ENCODE measurements around the gene FSTL4. TPM values are rescaled to one million over a fixed set of nuclear protein-coding genes. Genes with fewer than 3 reads are reported as not detected.

The FSTL4 gene
- total RNA-seq, 1 experiment from 2014 or later, result 0.12 TPM

GRCh38 chr5:133304178-133304577, 308.2 kb downstream of the FSTL4 start:
- no peaks in the 10 kb centered on the region for H3K9me3 Mint-ChIP-seq (ENCODE audit: unreplicated experiment)
- no peak overlapping the region for H3K4me3 Mint-ChIP-seq (ENCODE audit: unreplicated experiment)
- H3K36me3 Mint-ChIP-seq (ENCODE audit: insufficient read depth, unreplicated experiment), result no peaks in the 10 kb centered on the region
- H3K27me3 Mint-ChIP-seq (ENCODE audit: insufficient read depth, unreplicated experiment), result peaks cover 27% of the 10 kb centered on the region
- H3K4me1 Mint-ChIP-seq (ENCODE audit: insufficient read depth, unreplicated experiment), result no peaks in the 10 kb centered on the region
- POLR2A ChIA-PET, result interaction anchor here (1.0 kb wide), 1 partner anchor 12 kb away, joined by 4 read pairs; no protein-coding TSS in a partner anchor
- DNase-seq (ENCODE audit: unreplicated experiment), result no peak
- H3K27ac Mint-ChIP-seq (ENCODE audit: low read depth, unreplicated experiment), result no peak overlapping the region
- intact Hi-C loops (cut with micrococcal nuclease), result no loop called here
- BruUV-seq (replicated peaks), result no TSS peak
- TF ChIP-seq CTCF (IDR thresholded peaks at IDR 0.05; ENCODE audit: unreplicated experiment), result no peak
- CTCF ChIA-PET, result interaction anchor here (1.2 to 2.1 kb wide), 5 partner anchors 11 to 193 kb away, joined by 3 to 11 read pairs (median 10); no protein-coding TSS in a partner anchor

GRCh38 chr5:133303298-133303697, 309.0 kb downstream of the FSTL4 start:
- TF ChIP-seq CTCF (IDR thresholded peaks at IDR 0.05; ENCODE audit: unreplicated experiment), result no peak
- Mint-ChIP-seq H3K9me3 (ENCODE audit: unreplicated experiment) (no peaks in the 10 kb centered on the region), H3K36me3 (ENCODE audit: insufficient read depth, unreplicated experiment) (no peaks in the 10 kb centered on the region), H3K4me3 (ENCODE audit: unreplicated experiment) (no peak overlapping the region), H3K4me1 (ENCODE audit: insufficient read depth, unreplicated experiment) (no peaks in the 10 kb centered on the region), H3K27me3 (ENCODE audit: insufficient read depth, unreplicated experiment) (peaks cover 27% of the 10 kb centered on the region), H3K27ac (ENCODE audit: low read depth, unreplicated experiment) (no peak overlapping the region)
- ChIA-PET POLR2A (interaction anchor here (0.6 kb wide), 1 partner anchor 192 kb away, joined by 3 read pairs; no protein-coding TSS in a partner anchor), CTCF (interaction anchor here (0.5 to 2.1 kb wide), 7 partner anchors 11 to 604 kb away, joined by 3 to 11 read pairs (median 6); no protein-coding TSS in a partner anchor)
- intact Hi-C loops (cut with micrococcal nuclease), result no loop called here
- no peak for DNase-seq (ENCODE audit: unreplicated experiment)
- no TSS peak for BruUV-seq (replicated peaks)

GRCh38 chr5:133299728-133300127, 312.6 kb downstream of the FSTL4 start:
- H3K4me1 Mint-ChIP-seq (ENCODE audit: insufficient read depth, unreplicated experiment), result no peaks in the 10 kb centered on the region
- H3K4me3 Mint-ChIP-seq (ENCODE audit: unreplicated experiment), result no peak overlapping the region
- no peaks in the 10 kb centered on the region for H3K36me3 Mint-ChIP-seq (ENCODE audit: insufficient read depth, unreplicated experiment)
- CTCF ChIA-PET, result interaction anchor here (0.6 to 1.8 kb wide), 4 partner anchors 10 to 599 kb away, joined by 3 to 5 read pairs (median 4); no protein-coding TSS in a partner anchor
- no peak for TF ChIP-seq CTCF (IDR thresholded peaks at IDR 0.05; ENCODE audit: unreplicated experiment)
- no peaks in the 10 kb centered on the region for H3K9me3 Mint-ChIP-seq (ENCODE audit: unreplicated experiment)
- no peak overlapping the region for H3K27ac Mint-ChIP-seq (ENCODE audit: low read depth, unreplicated experiment)
- H3K27me3 Mint-ChIP-seq (ENCODE audit: insufficient read depth, unreplicated experiment), result peaks cover 27% of the 10 kb centered on the region
- DNase-seq (ENCODE audit: unreplicated experiment), result no peak
- POLR2A ChIA-PET, result no interaction called here
- no TSS peak for BruUV-seq (replicated peaks)
- intact Hi-C loops (cut with micrococcal nuclease), result loop anchor here (10.0 kb wide), 1 partner anchor 165 kb away; no protein-coding TSS in a partner anchor

GRCh38 chr5:133299021-133299420, 313.3 kb downstream of the FSTL4 start:
- DNase-seq (ENCODE audit: unreplicated experiment), result no peak
- no TSS peak for BruUV-seq (replicated peaks)
- intact Hi-C loops (cut with micrococcal nuclease), result loop anchor here (10.0 kb wide), 1 partner anchor 166 kb away; no protein-coding TSS in a partner anchor

More at GRCh38 chr5:133299021-133299420, 313.3 kb downstream of the FSTL4 start:
- TF ChIP-seq CTCF (IDR thresholded peaks at IDR 0.05; ENCODE audit: unreplicated experiment), result no peak
- Mint-ChIP-seq H3K9me3 (ENCODE audit: unreplicated experiment) (no peaks in the 10 kb centered on the region), H3K27me3 (ENCODE audit: insufficient read depth, unreplicated experiment) (peaks cover 27% of the 10 kb centered on the region), H3K4me3 (ENCODE audit: unreplicated experiment) (no peak overlapping the region), H3K4me1 (ENCODE audit: insufficient read depth, unreplicated experiment) (no peaks in the 10 kb centered on the region), H3K36me3 (ENCODE audit: insufficient read depth, unreplicated experiment) (no peaks in the 10 kb centered on the region), H3K27ac (ENCODE audit: low read depth, unreplicated experiment) (no peak overlapping the region)
- ChIA-PET CTCF (interaction anchor here (0.7 to 0.8 kb wide), 3 partner anchors 125 to 222 kb away, joined by 3 to 5 read pairs (median 3); no protein-coding TSS in a partner anchor), POLR2A (interaction anchor here (0.7 to 0.9 kb wide), 2 partner anchors 14 to 149 kb away, joined by 3 read pairs; no protein-coding TSS in a partner anchor)
